T-helper 2 cell treated with Interferon-gamma antibody and Interleukin-4, amounts not matched to agents 5 μg/mL and 100 μg/mL, for 36 hours (primary cell): ENCODE data around the gene CCDC185.
A peak's percentile ranks its signal among the peaks of the same experiment; 100 is the strongest.
"Not testable (repeated sequence)": the region's sequence is repeated elsewhere in the genome, so short reads cannot be mapped to it uniquely, and the experiment has no call there.

Experiments used
- DNase-seq: peaks from one replicate; pipeline ENCODE4 v3.0.0; 2021; ENCODE audit warnings: low spot score
- H3K27ac Mint-ChIP-seq: one replicate; pipeline ENCODE4 v1.8.0; 2021; ENCODE audit warnings: mild to moderate bottlenecking, mixed read lengths
- H3K27me3 Mint-ChIP-seq: one replicate; pipeline ENCODE4 v1.8.0; 2021; ENCODE audit warnings: low read depth, mixed read lengths
- H3K36me3 Mint-ChIP-seq: one replicate; pipeline ENCODE4 v1.8.0; 2021; ENCODE audit warnings: low read depth, mixed read lengths
- H3K4me1 Mint-ChIP-seq: one replicate; pipeline ENCODE4 v1.8.0; 2021; ENCODE audit warnings: low read depth, mixed read lengths
- H3K4me3 Mint-ChIP-seq: one replicate; pipeline ENCODE4 v1.8.0; 2022; ENCODE audit warnings: mild to moderate bottlenecking, moderate library complexity, mixed read lengths
- H3K9me3 Mint-ChIP-seq: one replicate; pipeline ENCODE4 v1.8.0; 2021; ENCODE audit warnings: mixed read lengths

The CCDC185 gene

DNA sequence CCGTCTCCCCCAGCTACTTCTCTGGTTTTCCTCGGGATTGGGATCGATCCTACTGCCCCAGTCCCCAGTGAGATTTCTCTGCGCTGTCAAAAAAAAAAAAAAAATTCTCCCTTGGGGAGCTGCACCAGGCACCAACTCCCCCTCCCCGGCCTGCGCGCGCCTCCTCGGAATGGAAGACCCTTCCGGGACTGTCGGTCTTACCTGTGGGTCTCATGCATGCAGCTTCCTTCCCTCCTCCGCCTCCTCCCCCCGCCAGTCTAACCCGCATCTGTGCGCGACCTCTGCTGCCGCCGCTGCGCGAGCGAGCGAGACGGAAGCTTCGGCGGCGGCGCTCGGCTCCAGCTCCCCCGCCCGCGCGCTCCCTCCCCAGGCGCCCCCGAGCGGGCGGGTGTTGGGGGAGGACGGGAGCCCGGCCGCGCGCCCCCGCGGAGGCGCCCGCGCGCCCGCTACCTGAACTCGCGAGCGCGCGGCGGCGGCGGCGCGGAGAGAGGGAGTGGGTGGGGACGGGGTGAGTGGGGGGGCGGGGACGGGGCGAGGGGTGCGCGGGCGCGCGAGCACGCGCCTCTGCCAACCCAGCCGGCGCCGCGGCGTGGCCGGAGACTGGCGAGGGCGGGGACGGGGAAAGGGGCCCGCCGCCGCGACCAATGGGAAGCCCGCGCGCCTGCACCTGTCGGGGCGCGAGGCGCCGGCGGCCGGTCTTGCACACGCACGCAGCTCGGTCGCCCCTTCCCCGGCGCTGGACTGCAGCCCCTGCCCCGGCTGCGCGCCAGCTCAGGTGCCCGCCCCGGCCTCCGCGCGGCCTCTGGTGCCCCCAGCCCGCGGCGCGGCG is 29.1 kb upstream of the CCDC185 start, which contains the start of gene SUSD4:
TSS of gene SUSD4 (minus strand) at position 321 of the 829 bp plus-strand sequence. CDS start 751 bp downstream, outside the sequence.
- Mint-ChIP-seq H3K36me3 (no peaks in the 10 kb centered on the region), H3K9me3 (no peaks in the 10 kb centered on the region), H3K27me3 (peaks cover 59% of the 10 kb centered on the region), H3K4me3 (peak within 1 kb of the TSS; percentile 87), H3K27ac (peak within 1 kb of the TSS; percentile 31), H3K4me1 (peaks cover 8% of the 10 kb centered on the region)
- DNase-seq = peak; percentile 41

DNA sequence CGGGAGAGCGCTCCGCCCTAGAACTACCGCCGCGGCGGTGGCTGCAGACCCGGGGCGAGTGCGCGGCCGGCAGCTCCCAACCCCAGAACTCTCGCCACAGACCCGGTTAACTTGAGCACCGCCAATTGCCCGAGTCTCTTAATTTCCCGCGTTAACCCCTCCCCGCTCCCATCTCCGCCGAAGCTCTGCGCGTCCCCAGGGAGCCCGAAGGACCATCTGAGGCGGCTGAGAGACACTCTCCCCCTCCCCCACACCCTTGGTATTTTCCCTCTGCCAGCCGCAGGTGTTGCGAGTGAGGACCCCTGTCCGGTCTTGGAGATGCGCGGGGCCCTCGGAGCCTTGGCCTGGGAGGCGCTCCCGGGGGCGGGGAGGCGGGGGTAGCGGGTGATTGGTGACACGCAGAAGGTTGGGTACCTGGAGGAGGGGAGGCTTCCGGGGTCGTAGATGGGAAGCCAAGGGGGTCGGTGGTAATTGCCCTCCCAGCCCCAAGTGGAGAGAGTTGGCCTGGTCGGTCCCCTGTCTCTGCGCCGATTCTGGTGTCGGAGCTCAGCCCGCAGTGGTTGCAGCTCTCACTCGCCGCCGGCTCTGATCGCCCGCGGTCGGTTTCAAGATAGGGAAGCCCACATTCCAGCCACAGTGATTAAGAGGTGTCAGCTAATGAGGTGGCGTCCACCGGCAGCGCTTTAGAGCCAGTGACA is 28.4 kb upstream of the CCDC185 start:
- Mint-ChIP-seq H3K36me3 (no peaks in the 10 kb centered on the region), H3K4me1 (peaks cover 8% of the 10 kb centered on the region), H3K9me3 (no peaks in the 10 kb centered on the region), H3K27me3 (peaks cover 56% of the 10 kb centered on the region), H3K4me3 (peak overlapping the region; percentile 66), H3K27ac (no peak overlapping the region)
- DNase-seq = no peak

DNA sequence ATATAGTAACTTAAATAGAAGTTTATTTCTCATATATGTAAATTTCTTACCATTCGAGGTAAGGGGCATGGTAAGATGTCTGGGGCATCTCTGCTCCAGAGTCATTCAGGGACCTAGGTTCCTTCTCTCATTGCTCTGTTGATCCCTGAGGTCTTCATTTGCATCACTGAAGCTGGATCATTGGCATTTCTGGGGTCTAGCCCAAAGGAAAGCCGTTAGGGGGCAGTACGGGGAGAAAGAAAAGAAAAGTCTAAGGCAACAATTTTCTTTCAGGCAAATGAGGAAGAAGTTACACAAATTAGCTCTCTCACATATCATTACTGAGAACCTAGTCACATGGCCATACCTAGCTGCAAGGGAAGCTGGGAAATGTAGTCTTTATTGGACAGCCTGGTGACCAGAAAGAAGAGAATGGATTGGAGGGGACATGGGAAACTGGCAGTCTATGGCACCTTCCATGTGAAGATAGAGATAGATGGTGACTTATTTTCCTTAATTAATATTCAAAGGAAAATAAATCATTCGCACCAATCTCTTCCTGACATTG is 19.1 kb upstream of the CCDC185 start:
- H3K27ac Mint-ChIP-seq = no peak overlapping the region
- no peaks in the 10 kb centered on the region for H3K36me3 Mint-ChIP-seq
- H3K4me3 Mint-ChIP-seq = no peak overlapping the region
- no peaks in the 10 kb centered on the region for H3K4me1 Mint-ChIP-seq
- peaks cover 11% of the 10 kb centered on the region for H3K9me3 Mint-ChIP-seq
- H3K27me3 Mint-ChIP-seq = peaks cover 14% of the 10 kb centered on the region
- no peak for DNase-seq

DNA sequence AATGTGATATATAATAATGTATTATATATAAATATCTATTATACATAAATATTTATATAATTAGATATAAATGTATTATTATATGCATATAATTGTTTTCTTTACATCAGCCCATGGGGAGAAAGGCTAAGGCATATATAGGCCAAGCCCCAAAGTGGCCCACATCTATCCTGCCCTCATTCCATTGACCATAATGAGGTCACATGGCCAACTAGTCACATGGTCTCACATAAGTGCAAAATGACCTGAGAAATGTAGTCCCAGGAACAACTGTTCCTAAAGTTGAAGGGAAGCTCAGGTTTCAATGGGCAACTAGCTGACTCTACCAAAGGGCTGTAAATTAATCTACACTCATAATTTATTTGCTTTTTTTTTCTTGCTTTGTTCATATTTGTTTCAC is 14.5 kb upstream of the CCDC185 start:
- Mint-ChIP-seq H3K27me3 (peaks cover 3% of the 10 kb centered on the region), H3K4me3 (no peak overlapping the region), H3K27ac (no peak overlapping the region), H3K4me1 (no peaks in the 10 kb centered on the region), H3K36me3 (no peaks in the 10 kb centered on the region), H3K9me3 (peaks cover 11% of the 10 kb centered on the region)
- DNase-seq = no peak

DNA sequence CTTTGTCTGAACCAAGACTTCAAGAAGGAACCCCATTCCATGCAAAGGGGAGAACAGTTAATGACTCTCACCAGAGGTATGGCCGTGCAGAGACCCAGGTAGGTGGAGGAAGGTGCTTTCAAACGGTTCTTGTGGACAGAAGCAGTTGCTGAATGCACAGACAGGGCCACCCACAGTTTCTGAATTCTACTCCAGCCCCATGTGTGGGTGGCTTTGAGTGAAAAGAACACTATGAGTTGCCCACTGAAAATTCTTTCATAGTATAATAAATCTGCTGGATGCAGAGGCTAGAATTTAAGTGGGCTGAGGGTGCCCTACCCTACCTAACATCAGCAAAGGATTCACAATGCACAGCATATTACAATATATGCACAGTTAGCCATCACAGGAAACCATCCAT is 7.2 kb upstream of the CCDC185 start:
- H3K4me1 Mint-ChIP-seq = no peaks in the 10 kb centered on the region
- peaks cover 15% of the 10 kb centered on the region for H3K27me3 Mint-ChIP-seq
- no peak overlapping the region for H3K27ac Mint-ChIP-seq
- DNase-seq = no peak
- no peak overlapping the region for H3K4me3 Mint-ChIP-seq
- no peaks in the 10 kb centered on the region for H3K9me3 Mint-ChIP-seq
- no peaks in the 10 kb centered on the region for H3K36me3 Mint-ChIP-seq

DNA sequence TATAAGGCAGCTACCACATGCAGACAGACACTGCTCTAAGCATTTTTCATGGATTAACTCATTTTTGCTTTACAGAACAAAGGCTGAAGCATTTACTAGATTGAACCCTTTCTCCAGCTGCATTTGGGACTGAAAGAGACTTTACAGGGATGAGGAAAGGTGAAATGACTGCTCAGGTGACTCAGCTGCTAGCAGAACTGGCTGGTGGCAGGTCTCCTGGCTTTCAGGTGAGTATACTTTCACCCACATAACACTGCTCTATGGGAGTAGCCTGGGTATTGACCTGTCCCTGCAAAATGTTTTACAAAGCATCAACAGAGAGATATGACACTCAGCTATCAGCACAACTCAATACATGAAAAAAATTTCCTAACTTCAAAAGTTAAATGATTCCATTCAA is 2.6 kb upstream of the CCDC185 start:
- H3K27me3 Mint-ChIP-seq = peaks cover 43% of the 10 kb centered on the region
- H3K4me3 Mint-ChIP-seq = no peak overlapping the region
- DNase-seq = no peak
- no peak overlapping the region for H3K27ac Mint-ChIP-seq
- no peaks in the 10 kb centered on the region for H3K36me3 Mint-ChIP-seq
- H3K9me3 Mint-ChIP-seq = no peaks in the 10 kb centered on the region
- no peaks in the 10 kb centered on the region for H3K4me1 Mint-ChIP-seq

DNA sequence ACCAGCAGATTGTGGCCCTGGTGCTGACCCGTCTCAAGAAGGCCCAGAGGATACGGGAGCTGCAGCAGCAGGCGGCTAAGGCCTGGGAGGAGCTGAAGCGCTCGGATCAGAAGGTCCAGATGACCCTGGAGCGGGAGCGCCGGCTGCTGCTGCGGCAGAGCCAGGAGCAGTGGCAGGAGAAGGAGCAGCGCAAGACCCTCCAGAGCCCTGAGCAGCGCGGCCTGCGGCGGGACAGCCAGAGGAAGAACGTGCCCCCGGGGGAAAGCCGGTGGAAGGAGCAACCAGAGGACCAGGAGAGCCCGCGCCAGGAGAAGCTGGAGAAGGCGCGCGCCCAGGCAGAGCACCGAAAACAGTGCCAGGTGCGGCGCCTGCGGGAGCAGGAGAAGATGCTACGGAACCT is 1.0 kb downstream of the CCDC185 start:
- Mint-ChIP-seq H3K27me3 (peaks cover 40% of the 10 kb centered on the region), H3K4me3 (no peak overlapping the region), H3K4me1 (no peaks in the 10 kb centered on the region), H3K9me3 (no peaks in the 10 kb centered on the region), H3K27ac (no peak overlapping the region), H3K36me3 (no peaks in the 10 kb centered on the region)
- no peak for DNase-seq

DNA sequence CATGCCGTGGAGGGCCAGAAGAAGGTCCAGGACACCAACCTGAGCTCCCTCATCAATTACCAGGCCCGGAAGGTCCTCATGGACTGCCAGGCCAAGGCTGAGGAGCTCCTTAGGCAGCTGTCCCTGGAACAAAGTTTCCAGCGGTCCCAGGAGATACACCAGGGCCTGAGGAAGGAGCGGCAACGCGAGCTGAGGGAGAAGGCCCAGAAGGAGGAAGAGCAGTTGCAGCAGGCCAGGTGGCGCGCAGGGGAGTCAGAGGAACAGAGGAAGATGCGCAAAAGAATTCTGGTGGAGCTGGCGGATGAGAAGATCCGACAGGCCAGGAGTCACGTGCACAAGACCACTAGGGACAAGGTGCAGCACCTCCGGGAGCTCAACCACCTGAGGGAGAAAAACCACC is 1.5 kb downstream of the CCDC185 start:
- H3K27me3 Mint-ChIP-seq = peaks cover 36% of the 10 kb centered on the region
- DNase-seq = no peak
- H3K4me1 Mint-ChIP-seq = no peaks in the 10 kb centered on the region
- no peaks in the 10 kb centered on the region for H3K36me3 Mint-ChIP-seq
- no peaks in the 10 kb centered on the region for H3K9me3 Mint-ChIP-seq
- H3K27ac Mint-ChIP-seq = no peak overlapping the region
- no peak overlapping the region for H3K4me3 Mint-ChIP-seq

DNA sequence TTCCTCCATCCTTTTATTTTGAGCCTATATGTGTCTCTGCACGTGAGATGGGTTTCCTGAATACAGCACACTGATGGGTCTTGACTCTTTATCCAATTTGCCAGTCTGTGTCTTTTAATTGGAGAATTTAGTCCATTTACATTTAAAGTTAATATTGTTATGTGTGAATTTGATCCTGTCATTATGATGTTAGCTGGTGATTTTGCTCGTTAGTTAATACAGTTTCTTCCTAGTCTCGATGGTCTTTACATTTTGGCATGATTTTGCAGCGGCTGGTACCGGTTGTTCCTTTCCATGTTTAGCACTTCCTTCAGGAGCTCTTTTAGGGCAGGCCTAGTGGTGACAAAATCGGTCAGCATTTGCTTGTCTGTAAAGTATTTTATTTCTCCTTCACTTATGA is 6.2 kb downstream of the CCDC185 start:
- H3K4me1 Mint-ChIP-seq, H3K27ac Mint-ChIP-seq, DNase-seq, H3K4me3 Mint-ChIP-seq, H3K36me3 Mint-ChIP-seq, H3K27me3 Mint-ChIP-seq: not testable (repeated sequence)
- peaks cover 14% of the 10 kb centered on the region for H3K9me3 Mint-ChIP-seq

DNA sequence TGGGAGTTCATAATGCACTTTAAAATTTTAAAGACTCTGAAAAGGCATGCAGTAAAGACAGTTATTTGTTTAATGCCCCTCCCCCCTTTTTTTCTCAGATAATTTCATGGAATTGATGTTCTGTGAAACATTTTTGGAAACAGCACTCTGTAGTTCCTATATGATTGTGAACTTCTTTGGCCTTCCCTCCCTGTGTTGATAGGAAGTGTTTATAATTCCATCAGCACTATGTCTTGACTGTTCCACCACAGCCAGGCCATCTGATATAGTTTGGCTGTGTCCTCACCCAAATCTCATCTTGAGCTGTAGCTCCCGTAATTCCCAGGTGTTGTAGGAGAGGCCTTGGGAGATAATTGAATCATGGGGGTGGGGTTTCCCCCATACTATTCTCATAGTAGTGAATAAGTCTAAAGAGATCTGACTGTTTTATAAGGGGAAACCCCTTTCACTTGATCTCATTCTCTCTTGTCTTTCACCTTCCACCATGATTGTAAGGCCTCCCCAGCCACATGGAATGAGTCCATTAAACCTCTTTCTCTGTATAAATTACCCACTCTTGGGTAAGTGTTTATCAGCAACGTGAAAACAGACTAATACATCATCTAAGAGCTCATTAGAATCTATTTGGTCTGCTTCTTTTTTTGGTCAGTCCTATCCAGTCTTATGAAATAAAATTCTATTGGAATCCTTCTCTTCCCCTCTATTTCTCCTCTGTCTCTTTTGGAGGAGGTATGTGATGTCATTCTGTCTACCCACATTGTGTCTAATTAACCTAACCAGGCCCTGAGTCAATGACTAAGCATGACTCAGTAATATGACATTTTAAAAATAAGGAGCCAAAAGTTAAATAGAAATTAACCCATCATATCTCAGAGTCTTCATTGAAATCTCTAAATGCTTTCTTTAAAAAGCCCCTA is 8.9 kb downstream of the CCDC185 start:
- no peaks in the 10 kb centered on the region for H3K36me3 Mint-ChIP-seq
- no peak overlapping the region for H3K4me3 Mint-ChIP-seq
- peaks cover 4% of the 10 kb centered on the region for H3K4me1 Mint-ChIP-seq
- H3K27me3 Mint-ChIP-seq = peaks cover 9% of the 10 kb centered on the region
- DNase-seq = no peak
- H3K27ac Mint-ChIP-seq = no peak overlapping the region
- H3K9me3 Mint-ChIP-seq = peaks cover 14% of the 10 kb centered on the region

DNA sequence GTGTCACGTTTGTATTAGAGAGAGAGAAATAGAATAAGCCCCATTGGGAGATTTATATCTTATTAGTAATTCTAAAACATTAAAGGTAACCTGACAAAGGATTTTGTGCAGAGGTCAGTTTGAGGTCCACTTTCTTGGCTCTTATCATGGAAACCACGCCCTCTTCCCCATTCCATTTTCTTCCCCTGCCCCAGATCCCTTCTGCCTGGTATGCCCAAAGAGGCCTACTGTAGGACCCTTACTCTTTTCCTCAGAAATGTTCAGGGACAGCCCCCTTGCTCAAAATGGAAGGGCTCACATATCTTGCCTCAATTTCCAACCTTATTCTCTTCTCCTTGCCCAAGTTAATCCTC is 9.6 kb downstream of the CCDC185 start:
- H3K27me3 Mint-ChIP-seq = peaks cover 10% of the 10 kb centered on the region
- H3K4me3 Mint-ChIP-seq = no peak overlapping the region
- DNase-seq = no peak
- no peak overlapping the region for H3K27ac Mint-ChIP-seq
- H3K4me1 Mint-ChIP-seq = peaks cover 4% of the 10 kb centered on the region
- no peaks in the 10 kb centered on the region for H3K36me3 Mint-ChIP-seq
- H3K9me3 Mint-ChIP-seq = peaks cover 14% of the 10 kb centered on the region

DNA sequence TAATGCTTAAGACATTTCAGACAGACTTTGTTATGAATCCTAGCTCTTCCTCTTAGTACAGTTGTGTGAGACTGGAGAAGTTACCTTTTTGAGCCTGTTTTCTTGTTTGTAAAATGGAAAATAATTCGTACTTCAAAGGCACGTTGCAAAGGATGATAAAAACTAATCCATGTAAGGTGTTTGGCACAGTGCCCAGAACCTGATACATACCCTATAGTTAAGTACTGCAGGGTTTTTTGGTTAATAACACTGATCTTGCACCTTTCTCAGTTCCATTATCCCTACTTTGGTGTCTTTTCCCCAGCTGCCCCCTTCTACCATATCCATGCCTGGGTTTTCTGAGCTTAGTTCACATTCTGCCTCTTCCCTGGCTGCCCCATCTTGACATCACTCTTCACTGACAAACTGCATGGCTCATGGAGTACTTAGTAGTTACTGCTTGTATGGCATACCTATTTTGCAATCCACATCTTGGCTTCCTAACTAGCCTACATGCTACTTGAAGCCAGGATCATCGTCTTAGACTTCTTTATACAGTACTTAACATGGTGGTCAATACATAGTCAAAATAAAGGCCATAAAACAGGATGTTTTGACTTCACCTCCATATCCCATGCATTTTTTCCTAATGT is 10.1 kb downstream of the CCDC185 start:
- Mint-ChIP-seq H3K27ac (no peak overlapping the region), H3K4me1 (peaks cover 4% of the 10 kb centered on the region), H3K4me3 (no peak overlapping the region), H3K36me3 (no peaks in the 10 kb centered on the region), H3K27me3 (peaks cover 11% of the 10 kb centered on the region), H3K9me3 (peaks cover 14% of the 10 kb centered on the region)
- DNase-seq = no peak

DNA sequence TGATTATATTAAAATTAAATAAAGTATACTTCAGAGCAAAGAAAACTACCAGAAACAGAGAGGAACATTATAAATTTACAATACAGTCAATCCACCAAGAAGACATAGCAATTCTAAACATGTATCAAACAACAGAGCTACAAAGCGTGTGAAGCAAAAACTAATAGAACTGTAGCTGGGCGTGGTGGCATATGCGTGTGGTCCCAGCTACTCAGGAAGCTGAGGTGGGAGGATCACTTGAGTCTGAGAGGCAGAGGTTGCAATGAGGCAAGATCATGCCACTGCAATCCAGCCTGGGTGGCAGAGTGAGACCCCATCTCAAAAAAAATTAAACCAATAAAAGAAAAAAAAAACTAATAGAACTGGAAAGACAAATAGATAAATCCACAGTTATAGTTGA is 12.3 kb downstream of the CCDC185 start:
- no peaks in the 10 kb centered on the region for H3K36me3 Mint-ChIP-seq
- H3K4me1 Mint-ChIP-seq = peaks cover 4% of the 10 kb centered on the region
- DNase-seq = no peak
- H3K9me3 Mint-ChIP-seq = peaks cover 14% of the 10 kb centered on the region
- no peak overlapping the region for H3K4me3 Mint-ChIP-seq
- peaks cover 11% of the 10 kb centered on the region for H3K27me3 Mint-ChIP-seq
- H3K27ac Mint-ChIP-seq = no peak overlapping the region
